SK-MEL-5 (cell line): ENCODE measurements around the gene OR2J1. TPM values are rescaled to one million over a fixed set of nuclear protein-coding genes. Genes with fewer than 3 reads are reported as not detected.
"Not testable (repeated sequence)": the region's sequence is repeated elsewhere in the genome, so short reads cannot be mapped to it uniquely, and the experiment has no call there.

Experiments used
- DNase-seq: peaks from one replicate; pipeline ENCODE4 v3.0.0-alpha.2; 2016; ENCODE audit warnings: low read depth, low spot score
- in situ Hi-C: cut with HindIII; loops from 2 replicates; pipeline ENCODE4 v1.10.0; 2016; ENCODE audit warnings: low sequenced_read_pairs, high pct_unique_total_duplicates, low pct_unique_long_range_greater_than_20kb
- total RNA-seq: library from RNA; depleted of rRNA; stranded (reverse); fragments of >200 nt; shearing (Covaris generic); gene quantifications from 2 replicates; pipeline ENCODE4 v1.2.3, GENCODE V29; 2014; rRNA removed

The OR2J1 gene
- total RNA-seq, 1 experiment from 2014 or later = not detected

- DNase-seq = no peak
- in situ Hi-C loops = no loop called here
These were observed 46.9 kb downstream of the OR2J1 start for GRCh38 chr6:29146179-29146578.

GRCh38 chr6:29147074-29147473 is 47.8 kb downstream of the OR2J1 start:
- no peak for DNase-seq
- in situ Hi-C loops = no loop called here

DNA sequence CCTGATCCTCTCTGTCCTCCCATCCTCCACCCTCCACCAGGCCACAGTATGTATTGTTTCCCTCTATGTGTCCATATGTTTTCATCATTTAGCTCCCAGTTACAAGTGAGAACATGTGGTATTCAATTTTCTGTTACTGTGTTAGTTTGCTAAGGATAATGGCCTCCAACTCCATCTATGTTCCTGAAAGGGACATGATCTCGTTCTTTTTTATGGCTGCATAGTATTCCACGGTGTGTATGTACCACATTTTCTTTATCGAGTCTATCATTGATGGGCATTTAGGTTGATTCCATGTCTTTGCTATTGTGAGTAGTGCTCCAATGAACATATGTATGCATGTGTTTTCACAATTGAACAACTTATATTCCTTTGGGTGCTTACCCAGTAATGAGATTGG is 50.2 kb downstream of the OR2J1 start:
- in situ Hi-C loops, DNase-seq: not testable (repeated sequence)

Other genes with a start within 250 kb of the OR2J1 start
- gene TRIM27, start 175.5 kb upstream of the OR2J1 start, total RNA-seq = 66.2 and 76.2 TPM in 2 replicates
- not detected in 2 replicates for gene ZNF311, start 94.2 kb upstream of the OR2J1 start, total RNA-seq
- gene OR2W1, start 54.3 kb upstream of the OR2J1 start, total RNA-seq = not detected in 2 replicates
- not detected in 2 replicates for gene OR2B3, start 12.2 kb upstream of the OR2J1 start, total RNA-seq
- not detected in 2 replicates for gene OR2J3, start 8.6 kb downstream of the OR2J1 start, total RNA-seq
- gene OR2J2, start 71.4 kb downstream of the OR2J1 start, total RNA-seq = not detected in 2 replicates
- gene OR14J1, start 202.2 kb downstream of the OR2J1 start, total RNA-seq = not detected in 2 replicates